ENCODE results near the gene PLEKHG3. TPM values are rescaled to one million over a fixed set of nuclear protein-coding genes. Genes with fewer than 3 reads are reported as not detected.
A peak's percentile ranks its signal among the peaks of the same experiment; 100 is the strongest.

The PLEKHG3 gene
- polyA plus RNA-seq, 3 donors: 6.3 to 21.6 (median 13.0) TPM

- H3K36me3 Mint-ChIP-seq: peaks cover 28 to 52% of the 10 kb centered on the region in 2 donors
- peak overlapping the region; percentile 57 to 94 (median 81) for H3K27ac Mint-ChIP-seq
- TF ChIP-seq, protein P1, sequence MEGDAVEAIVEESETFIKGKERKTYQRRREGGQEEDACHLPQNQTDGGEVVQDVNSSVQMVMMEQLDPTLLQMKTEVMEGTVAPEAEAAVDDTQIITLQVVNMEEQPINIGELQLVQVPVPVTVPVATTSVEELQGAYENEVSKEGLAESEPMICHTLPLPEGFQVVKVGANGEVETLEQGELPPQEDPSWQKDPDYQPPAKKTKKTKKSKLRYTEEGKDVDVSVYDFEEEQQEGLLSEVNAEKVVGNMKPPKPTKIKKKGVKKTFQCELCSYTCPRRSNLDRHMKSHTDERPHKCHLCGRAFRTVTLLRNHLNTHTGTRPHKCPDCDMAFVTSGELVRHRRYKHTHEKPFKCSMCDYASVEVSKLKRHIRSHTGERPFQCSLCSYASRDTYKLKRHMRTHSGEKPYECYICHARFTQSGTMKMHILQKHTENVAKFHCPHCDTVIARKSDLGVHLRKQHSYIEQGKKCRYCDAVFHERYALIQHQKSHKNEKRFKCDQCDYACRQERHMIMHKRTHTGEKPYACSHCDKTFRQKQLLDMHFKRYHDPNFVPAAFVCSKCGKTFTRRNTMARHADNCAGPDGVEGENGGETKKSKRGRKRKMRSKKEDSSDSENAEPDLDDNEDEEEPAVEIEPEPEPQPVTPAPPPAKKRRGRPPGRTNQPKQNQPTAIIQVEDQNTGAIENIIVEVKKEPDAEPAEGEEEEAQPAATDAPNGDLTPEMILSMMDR (IDR thresholded peaks at IDR 0.05): no peak
- H3K9ac ChIP-seq (ENCODE audit: insufficient read depth, low read length, poor library complexity, severe bottlenecking): peak overlapping the region; percentile 41
- H3K27me3 ChIP-seq (ENCODE audit: control insufficient read depth in 2 of 2, insufficient read depth in 2 of 2, low read length in 2 of 2): no peaks in the 10 kb centered on the region
- peak overlapping the region; percentile 16 to 75 for H3K4me3 Mint-ChIP-seq
- peak overlapping the region in 1 of 3 experiments; percentile 53 for H3K4me3 ChIP-seq (replicated peaks in 1 of 3; ENCODE audit: low read depth in 2 of 3, low read length in 3 of 3)
- peak overlapping the region; percentile 66 for H3K4me2 ChIP-seq (replicated peaks; ENCODE audit: extremely low read depth, low read length, poor library complexity, severe bottlenecking)
- H3K36me3 ChIP-seq (replicated peaks in 1 of 2; ENCODE audit: control insufficient read depth in 1 of 2, insufficient read depth in 2 of 2, low read length in 2 of 2): peaks cover 6% of the 10 kb centered on the region in 2 donors
- H3K27me3 Mint-ChIP-seq (ENCODE audit: low read depth in 3 of 3): peaks cover 2 to 3% (median 3%) of the 10 kb centered on the region in 3 donors
- H3K79me2 ChIP-seq (ENCODE audit: insufficient read depth, low read length): no peaks in the 10 kb centered on the region
- intact Hi-C loops (cut with micrococcal nuclease): no loop called here
- no peaks in the 10 kb centered on the region for H3K9me3 ChIP-seq (replicated peaks in 1 of 2; ENCODE audit: control insufficient read depth in 1 of 2, insufficient read depth in 1 of 2, low read length in 2 of 2)
- peak; percentile 24 to 34 (median 30) for DNase-seq
- peaks cover 19% of the 10 kb centered on the region for H4K20me1 ChIP-seq (ENCODE audit: insufficient read depth, low read length)
- H3K9me3 Mint-ChIP-seq: peaks cover 0 to 3% (median 0%) of the 10 kb centered on the region in 7 donors
- 64% methylated on average over 3 of the region's 5 CpGs for WGBS (ENCODE audit: insufficient coverage)
- H3K4me1 ChIP-seq (ENCODE audit: control insufficient read depth in 1 of 2, insufficient read depth in 2 of 2, low read length in 2 of 2): peaks cover 51 to 62% of the 10 kb centered on the region in 2 donors
- peaks cover 58% of the 10 kb centered on the region for H3K4me1 Mint-ChIP-seq
- H2AFZ ChIP-seq (ENCODE audit: insufficient read depth, low read depth, low read length, poor library complexity, severe bottlenecking): no peak overlapping the region
- peak overlapping the region; percentile 15 to 79 for H3K27ac ChIP-seq (ENCODE audit: low read depth in 1 of 2, low read length in 2 of 2)
Observed at GRCh38 chr14:64722842-64723447, 18.7 kb downstream of the PLEKHG3 start.

- H2AFZ ChIP-seq (ENCODE audit: insufficient read depth, low read depth, low read length, poor library complexity, severe bottlenecking): no peak overlapping the region
- Mint-ChIP-seq H3K9me3 (peaks cover 0 to 3% (median 0%) of the 10 kb centered on the region in 7 donors), H3K27ac (peak overlapping the region in 6 of 7 donors; percentile 10 to 83 (median 40)), H3K27me3 (ENCODE audit: low read depth in 3 of 3) (peaks cover 2 to 3% (median 3%) of the 10 kb centered on the region in 3 donors), H3K4me1 (peaks cover 49% of the 10 kb centered on the region), H3K4me3 (no peak overlapping the region), H3K36me3 (peaks cover 34 to 58% of the 10 kb centered on the region in 2 donors)
- H3K79me2 ChIP-seq (ENCODE audit: insufficient read depth, low read length): no peaks in the 10 kb centered on the region
- no peak overlapping the region for H3K4me3 ChIP-seq (replicated peaks in 1 of 3; ENCODE audit: low read depth in 2 of 3, low read length in 3 of 3)
- intact Hi-C loops (cut with micrococcal nuclease): no loop called here
- H3K9me3 ChIP-seq (replicated peaks in 1 of 2; ENCODE audit: control insufficient read depth in 1 of 2, insufficient read depth in 1 of 2, low read length in 2 of 2): no peaks in the 10 kb centered on the region
- H3K36me3 ChIP-seq (replicated peaks in 1 of 2; ENCODE audit: control insufficient read depth in 1 of 2, insufficient read depth in 2 of 2, low read length in 2 of 2): peaks cover 13 to 16% of the 10 kb centered on the region in 2 donors
- no peak for DNase-seq
- 98% methylated on average over 12 of the region's 15 CpGs for WGBS (ENCODE audit: insufficient coverage)
- H3K27ac ChIP-seq (ENCODE audit: low read depth in 1 of 2, low read length in 2 of 2): no peak overlapping the region
- H3K4me1 ChIP-seq (ENCODE audit: control insufficient read depth in 1 of 2, insufficient read depth in 2 of 2, low read length in 2 of 2): peaks cover 45 to 54% of the 10 kb centered on the region in 2 donors
- peaks cover 19% of the 10 kb centered on the region for H4K20me1 ChIP-seq (ENCODE audit: insufficient read depth, low read length)
- TF ChIP-seq, protein P1 (IDR thresholded peaks at IDR 0.05): no peak
- H3K27me3 ChIP-seq (ENCODE audit: control insufficient read depth in 2 of 2, insufficient read depth in 2 of 2, low read length in 2 of 2): no peaks in the 10 kb centered on the region
- no peak overlapping the region for H3K4me2 ChIP-seq (replicated peaks; ENCODE audit: extremely low read depth, low read length, poor library complexity, severe bottlenecking)
- H3K9ac ChIP-seq (ENCODE audit: insufficient read depth, low read length, poor library complexity, severe bottlenecking): no peak overlapping the region
Observed at GRCh38 chr14:64723691-64724577, 19.7 kb downstream of the PLEKHG3 start.

Measured in CD14-positive monocyte (primary cell).